ENCODE data around the gene EBF4.

DNA sequence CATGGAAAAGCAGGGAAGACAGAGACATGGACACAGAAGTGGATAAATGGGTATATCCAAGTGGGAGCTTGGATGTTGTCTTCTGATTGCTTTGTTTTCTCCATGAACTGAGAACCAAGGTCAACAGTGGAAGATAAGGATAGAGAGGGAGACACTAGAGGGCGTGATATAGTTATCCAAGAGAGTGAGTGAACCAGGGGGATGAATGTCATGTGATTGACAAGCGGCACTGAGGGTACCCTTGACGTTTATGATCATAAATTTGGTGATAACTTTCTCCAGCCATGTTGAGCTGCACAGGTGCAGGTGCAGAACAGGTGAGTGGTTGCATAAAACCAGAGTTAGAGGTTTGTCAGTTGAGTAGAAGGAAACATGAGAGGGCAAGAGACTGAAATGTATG, 20.7 kb downstream of the EBF4 start:
- TF ChIP-seq, protein P1, sequence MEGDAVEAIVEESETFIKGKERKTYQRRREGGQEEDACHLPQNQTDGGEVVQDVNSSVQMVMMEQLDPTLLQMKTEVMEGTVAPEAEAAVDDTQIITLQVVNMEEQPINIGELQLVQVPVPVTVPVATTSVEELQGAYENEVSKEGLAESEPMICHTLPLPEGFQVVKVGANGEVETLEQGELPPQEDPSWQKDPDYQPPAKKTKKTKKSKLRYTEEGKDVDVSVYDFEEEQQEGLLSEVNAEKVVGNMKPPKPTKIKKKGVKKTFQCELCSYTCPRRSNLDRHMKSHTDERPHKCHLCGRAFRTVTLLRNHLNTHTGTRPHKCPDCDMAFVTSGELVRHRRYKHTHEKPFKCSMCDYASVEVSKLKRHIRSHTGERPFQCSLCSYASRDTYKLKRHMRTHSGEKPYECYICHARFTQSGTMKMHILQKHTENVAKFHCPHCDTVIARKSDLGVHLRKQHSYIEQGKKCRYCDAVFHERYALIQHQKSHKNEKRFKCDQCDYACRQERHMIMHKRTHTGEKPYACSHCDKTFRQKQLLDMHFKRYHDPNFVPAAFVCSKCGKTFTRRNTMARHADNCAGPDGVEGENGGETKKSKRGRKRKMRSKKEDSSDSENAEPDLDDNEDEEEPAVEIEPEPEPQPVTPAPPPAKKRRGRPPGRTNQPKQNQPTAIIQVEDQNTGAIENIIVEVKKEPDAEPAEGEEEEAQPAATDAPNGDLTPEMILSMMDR (IDR thresholded peaks at IDR 0.05; ENCODE audit: poor library complexity, severe bottlenecking), result no peak
- TF ChIP-seq TAF1 (IDR thresholded peaks at IDR 0.05; ENCODE audit: low read depth), result no peak
- TF ChIP-seq POLR2AphosphoS5 (IDR thresholded peaks at IDR 0.05), result no peak
- TF ChIP-seq EZH2 (IDR thresholded peaks at IDR 0.05; ENCODE audit: borderline replicate concordance, insufficient read depth, low read length, poor library complexity, severe bottlenecking), result no peak
- no peak for TF ChIP-seq EP300 (conservative IDR thresholded peaks at IDR 0.05; ENCODE audit: poor library complexity, severe bottlenecking)
- TF ChIP-seq MXI1 (conservative IDR thresholded peaks at IDR 0.05; ENCODE audit: poor library complexity, severe bottlenecking), result no peak
- no peak for TF ChIP-seq REST (IDR thresholded peaks at IDR 0.05; ENCODE audit: borderline replicate concordance)
- no peak for TF ChIP-seq SMC3 (conservative IDR thresholded peaks at IDR 0.05; ENCODE audit: poor library complexity)
- no peak for TF ChIP-seq RAD21 (conservative IDR thresholded peaks at IDR 0.05)

All from neural cell (in vitro differentiated cells).